HG02852 (cell line): ENCODE results near the gene DYNC2H1.

ENCODE experiments used
- ATAC-seq: cut with Tn5 transposase; IDR thresholded peaks from one replicate; pipeline ENCODE4 v1.9.1; 2021; ENCODE audit warnings: mild to moderate bottlenecking, moderate library complexity; ENCODE audit not compliant: unreplicated experiment

The DYNC2H1 gene

DNA sequence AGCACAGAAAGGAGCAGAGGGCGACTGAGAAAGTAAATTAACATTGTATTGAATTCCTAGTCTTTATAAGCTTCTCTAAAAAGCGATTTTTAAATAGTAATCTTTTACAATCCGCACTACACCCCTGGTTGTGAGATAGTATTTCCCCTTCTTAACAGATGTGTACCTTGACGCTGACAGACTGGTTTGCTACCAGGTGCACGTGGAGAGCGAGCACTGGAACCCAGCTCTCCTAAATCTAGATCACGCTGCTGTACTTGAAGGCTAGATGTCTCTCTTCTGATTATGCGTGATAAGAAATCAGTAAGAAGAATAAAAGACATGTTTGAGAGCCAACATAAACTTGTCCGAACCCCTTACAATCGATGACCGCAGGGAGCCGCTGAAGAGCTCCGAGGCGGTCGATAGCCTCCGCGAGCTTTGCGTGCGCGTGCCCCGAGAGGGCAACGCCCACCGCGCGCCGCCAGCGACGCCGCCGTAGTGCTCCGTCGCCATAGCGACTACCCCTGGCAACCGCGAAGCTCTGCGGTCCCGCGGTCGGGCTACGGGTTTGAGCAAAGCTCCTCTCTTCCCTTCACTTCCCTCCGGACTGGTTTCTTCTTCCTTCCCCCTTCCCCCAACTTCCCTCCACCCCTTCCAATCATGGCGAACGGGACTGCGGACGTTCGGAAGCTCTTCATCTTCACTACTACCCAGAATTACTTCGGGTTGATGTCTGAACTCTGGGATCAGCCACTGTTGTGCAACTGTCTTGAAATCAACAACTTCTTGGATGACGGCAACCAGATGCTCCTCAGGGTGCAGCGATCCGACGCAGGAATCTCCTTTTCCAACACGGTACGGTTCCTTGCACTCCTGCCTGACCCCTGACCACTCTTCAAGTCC lies at the start of gene DYNC2H1:
Gene DYNC2H1, plus strand, starts transcription at position 494 of the 885 bp plus-strand sequence. Its CDS starts 149 bp downstream, at position 643.
- ATAC-seq: peak; percentile 100

DNA sequence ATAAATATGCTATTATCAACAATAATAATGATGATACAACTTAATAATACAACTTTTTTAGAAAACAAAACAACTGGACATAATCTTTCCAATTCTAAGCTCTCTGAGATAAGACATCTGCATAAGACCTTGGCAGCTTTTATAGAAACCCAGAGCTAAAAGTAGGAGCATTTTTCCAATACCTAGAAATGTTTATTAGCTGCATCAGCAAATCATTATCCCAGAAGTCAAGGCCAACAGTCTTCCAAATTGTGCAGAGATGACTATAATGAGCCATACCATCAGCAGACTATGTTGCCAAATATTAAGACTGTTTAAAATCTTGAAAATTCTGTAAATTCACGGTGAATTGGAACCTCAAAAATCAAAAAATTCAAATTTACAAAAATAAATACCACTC lies 47.6 kb upstream of the DYNC2H1 start:
- no peak for ATAC-seq

- ATAC-seq: no peak
Observed at GRCh38 chr11:103067118-103067517, 42.1 kb upstream of the DYNC2H1 start.

GRCh38 chr11:103069367-103069766 lies 39.9 kb upstream of the DYNC2H1 start:
- ATAC-seq: no peak

GRCh38 chr11:103070142-103070541 lies 39.1 kb upstream of the DYNC2H1 start:
- no peak for ATAC-seq

DNA sequence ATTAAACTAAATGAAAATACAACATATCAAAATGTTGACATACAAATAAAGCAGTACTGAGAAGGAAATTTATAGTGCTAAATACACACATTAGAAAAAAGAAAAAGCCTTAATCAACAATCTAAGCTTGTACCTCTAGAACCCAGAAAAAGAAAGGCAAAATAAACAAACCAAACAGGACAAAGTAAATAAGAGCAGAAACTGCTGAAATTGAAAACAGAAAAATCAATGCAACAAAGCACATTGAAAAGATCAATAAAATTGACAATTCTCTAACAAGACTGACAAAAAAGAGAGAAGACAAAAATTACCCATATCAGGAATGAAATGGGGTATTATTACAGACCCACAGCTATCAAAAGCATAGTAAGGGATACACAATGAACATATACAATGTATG lies 38.2 kb upstream of the DYNC2H1 start:
- no peak for ATAC-seq

- ATAC-seq: no peak
Observed at GRCh38 chr11:103076361-103076760, 32.9 kb upstream of the DYNC2H1 start.

- ATAC-seq: no peak
Observed at GRCh38 chr11:103077554-103077953, 31.7 kb upstream of the DYNC2H1 start.

GRCh38 chr11:103078710-103079109 lies 30.5 kb upstream of the DYNC2H1 start:
- ATAC-seq: no peak

DNA sequence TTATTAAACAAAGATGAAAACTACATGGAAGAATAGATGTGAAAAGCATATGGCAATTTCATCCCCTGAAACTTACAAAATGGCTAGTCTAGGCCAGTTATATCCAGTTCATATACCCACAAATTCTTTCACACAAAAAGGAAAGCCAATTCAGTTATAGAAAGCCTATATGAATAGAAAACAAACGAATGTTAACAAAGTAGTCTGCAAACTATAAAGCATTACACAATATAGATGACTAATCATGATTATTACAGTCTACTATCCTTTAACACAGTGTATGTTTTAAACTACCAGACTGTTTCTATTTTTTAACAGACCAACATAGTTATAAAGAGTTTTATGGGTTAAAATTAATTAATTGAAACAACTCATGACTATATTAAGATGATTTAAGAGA lies 29.4 kb upstream of the DYNC2H1 start:
- no peak for ATAC-seq

DNA sequence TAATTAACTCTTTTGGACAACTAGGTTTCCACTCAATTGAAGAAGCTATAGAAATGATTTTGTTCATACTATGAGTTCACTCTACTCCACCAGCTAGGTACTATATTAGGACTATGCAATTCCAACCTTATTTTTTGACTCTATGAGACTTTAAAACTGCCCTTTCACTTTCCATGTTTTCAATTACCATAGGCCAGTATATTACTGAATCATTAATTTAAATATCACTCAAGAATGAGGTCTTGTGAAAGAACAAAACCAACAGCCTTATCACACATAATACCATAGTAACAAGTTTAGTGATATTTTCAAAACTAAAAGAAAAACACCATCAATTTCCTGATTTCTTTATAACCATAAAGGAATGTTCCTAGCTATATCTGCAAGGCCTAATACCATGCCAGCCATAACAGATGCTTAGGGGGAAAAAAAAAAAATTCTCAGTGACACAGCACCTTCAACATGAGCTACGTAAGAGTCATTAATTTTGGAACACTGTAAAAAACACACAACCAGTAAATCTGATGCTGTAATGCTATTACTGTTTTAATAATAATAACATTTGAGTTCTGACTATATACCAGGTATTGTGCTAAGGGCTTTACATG lies 23.4 kb upstream of the DYNC2H1 start:
- no peak for ATAC-seq

DNA sequence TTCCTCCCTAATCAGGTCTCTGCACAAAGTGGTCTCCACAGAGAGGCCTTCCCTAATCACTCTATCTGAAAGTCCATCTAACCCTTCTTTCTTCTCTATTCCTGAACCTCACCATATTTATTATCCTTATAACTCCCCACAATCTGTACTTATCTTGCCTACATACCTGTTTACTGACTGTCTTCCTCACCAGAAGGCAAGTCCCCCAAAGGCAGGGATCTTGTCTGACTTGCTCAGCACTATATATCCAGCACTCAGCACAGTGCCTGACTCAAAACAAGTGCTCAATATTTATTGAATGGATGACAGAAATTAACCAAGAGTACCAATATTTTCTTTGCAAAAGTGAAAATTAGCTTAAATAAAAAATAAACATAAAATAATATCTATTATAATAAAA lies 22.8 kb upstream of the DYNC2H1 start:
- no peak for ATAC-seq

GRCh38 chr11:103091064-103091800 lies 18.0 kb upstream of the DYNC2H1 start:
- ATAC-seq: peak; percentile 50

- ATAC-seq: peak; percentile 99
Observed at GRCh38 chr11:103091801-103092524, 17.3 kb upstream of the DYNC2H1 start, which contains the start of gene DCUN1D5. Gene DCUN1D5, minus strand, starts transcription at chr11:103092160. Its CDS starts 288 bp downstream, at chr11:103091872.

- no peak for ATAC-seq
Observed at GRCh38 chr11:103097279-103097678, 11.9 kb upstream of the DYNC2H1 start.

GRCh38 chr11:103109818-103110388 lies 677 bp downstream of the DYNC2H1 start:
- ATAC-seq: no peak

GRCh38 chr11:103110391-103110790 lies 1.2 kb downstream of the DYNC2H1 start:
- no peak for ATAC-seq

- no peak for ATAC-seq
Observed at GRCh38 chr11:103111400-103111799, 2.2 kb downstream of the DYNC2H1 start.

DNA sequence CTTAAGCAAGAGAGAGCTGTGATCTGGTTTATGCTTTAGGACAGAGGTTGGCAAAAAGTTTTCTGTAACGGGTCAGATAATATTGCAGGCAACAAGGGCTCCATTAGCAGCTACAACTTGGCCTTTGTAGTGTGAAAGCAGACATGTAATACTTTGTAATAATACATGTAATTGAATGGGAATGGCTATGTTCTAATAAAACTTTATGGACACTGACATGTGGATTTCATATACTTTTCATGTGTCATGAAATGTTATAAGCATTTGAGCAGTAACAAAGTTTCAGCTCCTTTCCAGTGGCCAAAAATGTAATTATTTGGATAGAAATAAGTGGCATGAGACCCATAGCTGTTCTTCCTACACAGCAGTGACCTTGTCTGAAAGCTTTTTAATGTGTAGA lies 3.1 kb downstream of the DYNC2H1 start:
- ATAC-seq: no peak

- no peak for ATAC-seq
Observed at GRCh38 chr11:103114836-103115235, 5.6 kb downstream of the DYNC2H1 start.
